ENCODE results near the gene SLC9A3. TPM values are rescaled to one million over a fixed set of nuclear protein-coding genes. Genes with fewer than 3 reads are reported as not detected.

Gene SLC9A3
- total and polyA plus RNA-seq, 2 of the 13 experiments (the other 11 are each of a cell fraction or from before 2014, with no cell fraction given): 1.5 to 1.8 TPM

GRCh38 chr5:442335-443238 lies 81.7 kb downstream of the SLC9A3 start, which contains the start of gene EXOC3 (continued):
- 0 out of 2 replicates have a peak, but pooled peaks have one; percentile 4 for TF ChIP-seq HINFP (CRISPR knock-in tag; IDR thresholded peaks at IDR 0.05; ENCODE audit: low read depth)
- 0 out of 2 replicates have a peak, but pooled peaks have one; percentile 78 for TF ChIP-seq THAP7 (CRISPR knock-in tag; IDR thresholded peaks at IDR 0.05)
- TF ChIP-seq RFXAP (CRISPR knock-in tag; IDR thresholded peaks at IDR 0.05; ENCODE audit: borderline replicate concordance): no peak
- TF ChIP-seq ZNF253 (CRISPR knock-in tag; IDR thresholded peaks at IDR 0.05; ENCODE audit: borderline replicate concordance): peak; percentile 74; the same call in 1 of the 2 replicates
- no peak for TF ChIP-seq MBNL3 (CRISPR knock-in tag; conservative IDR thresholded peaks at IDR 0.05)
- peak; percentile 30 for TF ChIP-seq PATZ1 (CRISPR knock-in tag; IDR thresholded peaks at IDR 0.05)
- TF ChIP-seq POGZ (CRISPR knock-in tag; IDR thresholded peaks at IDR 0.05): no peak
- TF ChIP-seq CSRNP1 (CRISPR knock-in tag; IDR thresholded peaks at IDR 0.05): no peak
- TF ChIP-seq THAP11 (CRISPR knock-in tag; IDR thresholded peaks at IDR 0.05): peak; percentile 85
- peak; percentile 74; the same call in 1 of the 2 replicates for TF ChIP-seq SNAPC4 (CRISPR knock-in tag; IDR thresholded peaks at IDR 0.05)
- TF ChIP-seq GABPA (IDR thresholded peaks at IDR 0.05; ENCODE audit: low read depth, low read length): peak; percentile 96
- peak; percentile 89 for TF ChIP-seq GABPA (CRISPR knock-in tag; IDR thresholded peaks at IDR 0.05; ENCODE audit: low read depth)
- no peak; the same call in 1 of the 2 replicates for TF ChIP-seq ZNF501 (CRISPR knock-in tag; IDR thresholded peaks at IDR 0.05)
- TF ChIP-seq ZNF205 (CRISPR knock-in tag; IDR thresholded peaks at IDR 0.05): 0 out of 2 replicates have a peak, but pooled peaks have one; percentile 14
- TF ChIP-seq KLF9 (CRISPR knock-in tag; IDR thresholded peaks at IDR 0.05; ENCODE audit: low read depth): no peak
- peak; percentile 31 for TF ChIP-seq ZNF883 (CRISPR knock-in tag; IDR thresholded peaks at IDR 0.05; ENCODE audit: not compliant biosample characterization)
- peak; percentile 57; the same call in 1 of the 2 replicates for TF ChIP-seq ZNF343 (CRISPR knock-in tag; IDR thresholded peaks at IDR 0.05)

Measured in HepG2 (cell line).